GM12874 (cell line): Measurements from ENCODE around the gene REC8.
A peak's percentile ranks its signal among the peaks of the same experiment; 100 is the strongest.

ENCODE experiments used
- TF ChIP-seq, protein P1 (sequence below): IDR thresholded peaks from 2 replicates; pipeline ENCODE4 v1.5.1; 2011; ENCODE audit warnings: low read depth, mild to moderate bottlenecking, control low read depth, low read length, moderate library complexity; ENCODE audit not compliant: insufficient read depth

The REC8 gene

DNA sequence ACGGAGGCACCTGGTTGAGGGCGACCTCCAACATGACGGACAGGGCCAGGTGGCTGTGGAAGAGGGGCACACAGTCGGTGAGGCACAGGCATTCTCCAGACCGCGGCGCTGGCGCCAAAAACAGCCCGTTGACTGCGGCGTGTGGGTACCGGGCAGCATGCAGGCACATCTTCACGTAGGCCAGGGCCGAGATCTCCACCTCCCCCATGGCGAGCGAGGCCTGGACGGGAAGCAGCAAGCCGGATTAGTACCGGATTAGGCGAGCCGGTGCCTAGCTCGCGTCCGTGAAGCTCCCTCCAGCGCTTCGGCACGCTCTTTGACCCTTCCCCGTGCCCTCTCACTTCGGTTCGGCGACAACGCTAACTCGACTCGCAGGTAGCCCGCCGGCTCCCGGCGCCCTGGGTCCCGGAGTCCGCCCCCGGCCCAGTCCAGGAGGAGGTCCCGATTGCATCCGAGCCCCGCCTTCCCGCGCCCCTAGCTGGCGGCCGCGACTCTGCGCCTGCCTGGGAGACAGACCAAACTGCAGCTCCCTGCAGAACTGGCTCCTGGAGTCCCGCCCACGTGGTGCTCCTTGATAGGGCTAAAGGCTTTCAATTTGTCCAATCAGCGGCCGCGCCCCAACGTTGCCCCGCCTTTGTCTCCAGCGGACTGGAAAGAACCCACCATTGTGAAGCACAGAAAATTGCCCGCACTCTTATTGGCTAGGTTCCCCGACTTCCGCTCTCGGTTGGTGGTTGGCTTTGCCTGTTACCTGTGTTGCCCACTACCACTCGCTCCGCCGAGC, 30.6 kb upstream of the REC8 start, which contains the start of gene EMC9:
TSS of gene EMC9 (minus strand) at position 495 of the 784 bp plus-strand sequence. CDS start at position 208, 287 bp downstream.
- TF ChIP-seq, protein P1, sequence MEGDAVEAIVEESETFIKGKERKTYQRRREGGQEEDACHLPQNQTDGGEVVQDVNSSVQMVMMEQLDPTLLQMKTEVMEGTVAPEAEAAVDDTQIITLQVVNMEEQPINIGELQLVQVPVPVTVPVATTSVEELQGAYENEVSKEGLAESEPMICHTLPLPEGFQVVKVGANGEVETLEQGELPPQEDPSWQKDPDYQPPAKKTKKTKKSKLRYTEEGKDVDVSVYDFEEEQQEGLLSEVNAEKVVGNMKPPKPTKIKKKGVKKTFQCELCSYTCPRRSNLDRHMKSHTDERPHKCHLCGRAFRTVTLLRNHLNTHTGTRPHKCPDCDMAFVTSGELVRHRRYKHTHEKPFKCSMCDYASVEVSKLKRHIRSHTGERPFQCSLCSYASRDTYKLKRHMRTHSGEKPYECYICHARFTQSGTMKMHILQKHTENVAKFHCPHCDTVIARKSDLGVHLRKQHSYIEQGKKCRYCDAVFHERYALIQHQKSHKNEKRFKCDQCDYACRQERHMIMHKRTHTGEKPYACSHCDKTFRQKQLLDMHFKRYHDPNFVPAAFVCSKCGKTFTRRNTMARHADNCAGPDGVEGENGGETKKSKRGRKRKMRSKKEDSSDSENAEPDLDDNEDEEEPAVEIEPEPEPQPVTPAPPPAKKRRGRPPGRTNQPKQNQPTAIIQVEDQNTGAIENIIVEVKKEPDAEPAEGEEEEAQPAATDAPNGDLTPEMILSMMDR = peak; percentile 33; the same call in 1 of the 2 replicates

DNA sequence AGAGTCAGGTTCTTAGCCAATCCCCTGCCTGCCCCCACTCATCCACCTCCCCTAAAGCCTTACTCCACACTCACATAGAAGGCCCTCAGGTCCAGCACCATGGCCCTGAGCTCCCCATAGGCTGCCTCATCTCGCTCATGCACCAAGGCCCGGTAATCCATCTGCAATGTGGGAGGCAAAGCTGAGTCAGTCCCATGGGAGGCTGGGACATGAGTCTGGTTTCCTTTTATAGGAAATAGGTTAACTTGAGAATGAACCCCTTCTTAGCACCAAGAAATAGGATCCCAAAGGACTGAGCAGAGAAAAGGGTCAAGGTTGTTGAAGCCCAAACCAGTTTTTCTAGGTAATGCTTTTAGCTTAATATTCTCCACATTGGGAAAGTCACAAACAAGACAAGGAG, 28.4 kb upstream of the REC8 start:
- TF ChIP-seq, protein P1 = no peak

DNA sequence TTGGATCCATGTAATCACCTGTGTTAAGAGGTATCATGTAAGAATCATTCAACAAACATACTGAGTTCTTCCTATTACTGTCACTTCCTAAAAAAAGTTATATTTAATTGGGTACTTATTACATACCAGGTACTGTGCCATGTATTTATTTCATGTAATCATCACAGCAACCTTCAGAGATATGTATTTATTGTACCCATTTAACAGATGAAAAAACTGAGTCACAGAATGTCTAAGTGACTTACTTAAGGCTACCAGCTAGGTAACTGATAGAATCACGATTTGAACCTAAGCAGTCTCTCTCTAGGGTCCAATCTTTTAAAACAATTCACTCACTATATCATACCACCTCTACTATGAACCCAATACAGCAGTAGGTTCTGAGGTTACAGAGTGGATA, 27.4 kb upstream of the REC8 start:
- TF ChIP-seq, protein P1 = no peak

DNA sequence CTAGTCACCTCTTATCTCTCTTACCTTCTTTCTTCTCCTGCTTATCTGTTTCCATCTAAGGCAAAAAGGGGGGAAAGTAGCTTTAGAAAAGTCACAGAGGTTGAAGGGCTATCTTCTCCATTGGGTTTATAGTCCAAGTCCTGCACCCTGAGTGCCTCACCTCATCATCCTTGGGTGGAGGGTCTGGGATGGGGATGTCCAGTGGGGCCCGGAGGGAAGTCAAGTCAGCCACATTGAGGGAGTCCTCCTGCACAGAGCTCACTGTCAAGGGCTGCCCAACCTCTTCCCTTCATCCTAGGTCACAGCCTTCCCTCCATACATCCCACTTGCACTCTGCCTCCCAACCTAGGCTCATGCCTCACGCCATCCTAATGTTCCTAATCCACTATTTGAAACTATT, 26.7 kb upstream of the REC8 start:
- TF ChIP-seq, protein P1 = no peak

DNA sequence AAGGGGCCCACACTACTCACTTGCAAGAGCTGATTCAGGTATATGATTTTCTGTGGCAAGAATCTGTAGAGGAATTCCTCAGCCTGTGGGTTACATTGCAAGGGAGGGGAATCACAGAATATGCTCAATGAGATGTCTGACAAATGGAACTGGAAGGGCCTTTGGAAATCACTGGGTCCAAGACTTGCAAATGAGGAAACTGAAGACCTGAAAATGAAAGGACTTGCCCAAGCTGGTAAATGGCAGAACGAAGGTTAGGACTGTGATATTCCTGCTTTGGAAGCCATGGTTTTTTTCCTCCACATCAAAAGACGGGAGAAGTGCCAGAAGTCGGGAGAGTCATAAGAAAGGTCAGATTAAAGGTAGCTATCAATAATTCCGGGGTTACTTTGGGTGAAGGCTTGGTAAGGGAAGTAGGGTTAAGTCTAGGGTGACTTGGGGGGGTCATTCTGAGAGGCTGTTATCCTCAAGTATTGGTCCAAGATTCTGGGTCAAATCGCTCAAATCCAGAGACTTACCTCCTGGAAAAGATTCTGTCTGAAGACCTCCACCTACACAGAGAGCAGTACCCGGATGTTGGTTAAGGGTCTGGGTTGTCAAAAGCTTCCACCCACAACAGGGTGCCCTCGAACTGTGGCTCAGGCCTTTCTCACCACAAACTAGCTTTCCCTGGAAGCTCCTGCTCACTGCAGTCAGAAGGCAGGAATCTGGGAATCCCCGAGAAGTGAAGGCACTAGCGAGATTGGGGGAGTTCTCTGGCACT, 26.0 kb upstream of the REC8 start:
- TF ChIP-seq, protein P1 = no peak

DNA sequence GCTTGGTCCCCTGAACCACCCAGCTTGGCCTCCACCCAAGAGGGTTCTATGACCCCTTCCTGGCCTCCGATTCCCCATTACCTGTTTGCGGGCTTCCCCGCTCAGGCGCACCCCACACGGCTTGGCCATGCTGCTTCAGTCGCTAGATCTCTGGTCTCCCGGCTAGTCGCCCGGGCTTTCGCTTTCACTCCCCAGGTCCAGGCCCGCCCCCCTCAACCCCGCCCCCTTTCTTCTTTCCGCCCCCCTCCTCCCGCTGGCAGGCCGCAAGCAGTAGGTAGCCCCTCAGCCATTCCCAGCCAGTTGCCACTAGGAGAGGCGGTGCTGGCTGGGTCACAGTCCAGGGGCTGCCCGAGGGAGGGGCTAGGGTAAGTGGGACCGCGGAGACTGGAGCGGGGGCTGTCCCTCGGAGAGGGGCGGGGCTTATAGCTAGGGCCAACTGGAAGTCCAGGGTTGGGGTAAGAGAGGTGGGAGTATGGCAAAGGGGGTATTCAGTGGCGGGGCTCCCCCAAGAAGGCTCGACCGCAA, 25.4 kb upstream of the REC8 start, which contains the start of gene PSME2:
TSS of gene PSME2 (minus strand) at position 158 of the 525 bp plus-strand sequence. CDS start at position 129, 29 bp downstream.
- TF ChIP-seq, protein P1 = no peak
